Measurements from ENCODE around the gene GNGT1. TPM values are rescaled to one million over a fixed set of nuclear protein-coding genes. Genes with fewer than 3 reads are reported as not detected.

Gene GNGT1
- total and polyA plus RNA-seq, 2 of the 8 experiments (the other 6 are each of a cell fraction or from before 2014, with no cell fraction given), result 0.26 TPM; not detected in 1

DNA sequence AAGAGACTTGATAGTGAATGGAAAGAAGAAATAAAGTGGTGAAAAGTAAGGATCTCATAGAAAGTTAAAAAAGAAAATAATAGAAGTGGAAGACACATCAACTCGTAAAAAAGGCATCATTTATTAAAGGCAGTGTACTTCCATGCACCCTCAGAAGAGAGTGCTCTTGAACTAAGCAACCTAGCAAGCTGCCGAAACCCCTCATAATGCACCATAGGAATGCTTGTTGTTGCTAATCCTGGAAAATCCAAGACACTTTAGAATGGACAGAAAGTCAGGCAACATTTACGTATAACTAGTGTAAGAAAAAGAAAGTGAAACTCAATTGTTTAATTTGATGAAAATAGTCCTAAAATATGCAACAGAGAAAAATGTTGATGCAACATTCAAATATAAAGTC is 28.6 kb upstream of the GNGT1 start:
- H3K56ac ChIP-seq (replicated peaks; ENCODE audit: insufficient read length, low read depth, low read length), result no peak overlapping the region
- FAIRE-seq (no peak), DNase-seq (ENCODE audit: low read depth in 1 of 2, low spot score in 2 of 2) (no peak)
- H4K5ac ChIP-seq (ENCODE audit: insufficient read length, low read depth, low read length), result no peak overlapping the region
- H3K9me3 ChIP-seq (ENCODE audit: insufficient read depth in 2 of 2, low read depth in 1 of 2, low read length in 1 of 2), result peaks cover 4 to 13% of the 10 kb centered on the region in 2 experiments; a peak in 2 of 4 replicates
- no peak overlapping the region for H2BK120ac ChIP-seq (replicated peaks; ENCODE audit: low read depth, low read length)
- WGBS, 2 experiments (ENCODE audit: extremely low coverage in 1 of 2, insufficient coverage in 1 of 2, insufficient read length in 1 of 2, insufficient replicate concordance in 2 of 2, low coverage in 1 of 2, low lambda C conversion rate in 2 of 2, missing lambda C conversion rate in 1 of 2), result 91% methylated on average over 3 of the region's 3 CpGs; no CpG with 5 or more reads in 1 of the 2 experiments
- no peak overlapping the region for H3K18ac ChIP-seq (ENCODE audit: extremely low read depth, low read length)
- no peaks in the 10 kb centered on the region for H3K4me1 ChIP-seq (replicated peaks in 1 of 4; ENCODE audit: control insufficient read depth in 3 of 4, insufficient read depth in 4 of 4, low read length in 3 of 4)
- no peak overlapping the region for H2AFZ ChIP-seq (ENCODE audit: low read length)
- H4K8ac ChIP-seq (ENCODE audit: extremely low read depth, insufficient read depth, low read length), result no peak overlapping the region
- TF ChIP-seq RXRA (IDR thresholded peaks at IDR 0.05; ENCODE audit: insufficient read depth, low read depth, low read length), result no peak
- peak in 1 of 2 experiments; percentile 20; a peak in 1 of 4 replicates for TF ChIP-seq RAD21 (IDR thresholded peaks at IDR 0.05 in 1 of 2, conservative IDR thresholded peaks at IDR 0.05 in 1 of 2; ENCODE audit: low read depth in 2 of 2, low read length in 2 of 2)
- H3K9ac ChIP-seq (replicated peaks in 1 of 4; ENCODE audit: extremely low read depth in 1 of 4, low read depth in 3 of 4, low read length in 3 of 4), result no peak overlapping the region
- no peak overlapping the region for H2BK15ac ChIP-seq (ENCODE audit: low read length)
- H3K23me2 ChIP-seq (ENCODE audit: low read depth, low read length), result no peaks in the 10 kb centered on the region
- no peak overlapping the region for H3K4me2 ChIP-seq (ENCODE audit: insufficient read depth in 1 of 2, low read depth in 2 of 2, low read length in 2 of 2)
- H3K23ac ChIP-seq (ENCODE audit: insufficient read length), result no peak overlapping the region
- no peak overlapping the region for H3K4me3 ChIP-seq (ENCODE audit: extremely low read depth in 1 of 4, insufficient read depth in 2 of 4, low read depth in 3 of 4, low read length in 4 of 4)
- no peaks in the 10 kb centered on the region for H3K79me1 ChIP-seq (ENCODE audit: low read depth, low read length)
- CTCF ChIA-PET (ENCODE audit: partially characterized antibody), result no interaction called here
- H3K27ac ChIP-seq (ENCODE audit: low read depth, low read length), result no peak overlapping the region
- no peaks in the 10 kb centered on the region for H4K20me1 ChIP-seq (replicated peaks in 1 of 2; ENCODE audit: control insufficient read depth in 1 of 2, insufficient read depth in 2 of 2, low read length in 2 of 2)
- POLR2A ChIA-PET (ENCODE audit: partially characterized antibody), result no interaction called here
- no peaks in the 10 kb centered on the region for H3K79me2 ChIP-seq (ENCODE audit: control insufficient read depth in 1 of 2, insufficient read depth in 2 of 2, low read length in 2 of 2)
- H3K36me3 ChIP-seq (ENCODE audit: control insufficient read depth in 2 of 4, insufficient read depth in 4 of 4, low read length in 3 of 4), result no peaks in the 10 kb centered on the region
- H2BK5ac ChIP-seq (ENCODE audit: low read depth, low read length), result no peak overlapping the region
- H2BK12ac ChIP-seq (ENCODE audit: low read depth, low read length), result no peak overlapping the region
- no peak overlapping the region for H3K14ac ChIP-seq (ENCODE audit: insufficient read length)
- H4K91ac ChIP-seq (replicated peaks; ENCODE audit: insufficient read length, low read length), result no peak overlapping the region
- H2BK20ac ChIP-seq (ENCODE audit: low read length), result no peak overlapping the region
- H3K27me3 ChIP-seq (replicated peaks in 1 of 4; ENCODE audit: control insufficient read depth in 3 of 4, extremely low read depth in 1 of 4, insufficient read depth in 3 of 4, low read length in 3 of 4), result no peaks in the 10 kb centered on the region
- no peak overlapping the region for H3K4ac ChIP-seq (replicated peaks; ENCODE audit: insufficient read length, low read depth, low read length)
- H2AK5ac ChIP-seq (ENCODE audit: low read depth, low read length), result no peak overlapping the region
